ENCODE results near the gene ASAH2.

ASAH2 gene

GRCh38 chr10:50234486-50234885, 16.8 kb downstream of the ASAH2 start:
- Mint-ChIP-seq H3K27ac (no peak overlapping the region), H3K9me3 (no peaks in the 10 kb centered on the region), H3K4me1 (no peaks in the 10 kb centered on the region), H3K4me3 (no peak overlapping the region), H3K27me3 (peaks cover 16% of the 10 kb centered on the region), H3K36me3 (no peaks in the 10 kb centered on the region)
- no peak for DNase-seq
- CTCF ChIA-PET, result no interaction called here

GRCh38 chr10:50232261-50232639, 19.1 kb downstream of the ASAH2 start:
- Mint-ChIP-seq H3K27me3 (peaks cover 25% of the 10 kb centered on the region), H3K36me3 (no peaks in the 10 kb centered on the region), H3K27ac (no peak overlapping the region), H3K9me3 (no peaks in the 10 kb centered on the region), H3K4me1 (no peaks in the 10 kb centered on the region), H3K4me3 (no peak overlapping the region)
- CTCF ChIA-PET, result no interaction called here
- DNase-seq, result no peak

GRCh38 chr10:50231515-50232260, 19.6 kb downstream of the ASAH2 start:
- Mint-ChIP-seq H3K4me1 (no peaks in the 10 kb centered on the region), H3K27ac (no peak overlapping the region), H3K36me3 (no peaks in the 10 kb centered on the region), H3K27me3 (peaks cover 25% of the 10 kb centered on the region), H3K9me3 (no peaks in the 10 kb centered on the region), H3K4me3 (no peak overlapping the region)
- no peak for DNase-seq
- CTCF ChIA-PET, result no interaction called here

GRCh38 chr10:50229460-50229859, 21.9 kb downstream of the ASAH2 start:
- Mint-ChIP-seq H3K4me3 (no peak overlapping the region), H3K4me1 (no peaks in the 10 kb centered on the region), H3K36me3 (no peaks in the 10 kb centered on the region), H3K27ac (no peak overlapping the region), H3K27me3 (peaks cover 25% of the 10 kb centered on the region), H3K9me3 (no peaks in the 10 kb centered on the region)
- DNase-seq, result no peak
- CTCF ChIA-PET, result no interaction called here

- Mint-ChIP-seq H3K4me3 (no peak overlapping the region), H3K27me3 (peaks cover 25% of the 10 kb centered on the region), H3K27ac (no peak overlapping the region), H3K36me3 (no peaks in the 10 kb centered on the region), H3K4me1 (no peaks in the 10 kb centered on the region), H3K9me3 (no peaks in the 10 kb centered on the region)
- DNase-seq, result no peak
- CTCF ChIA-PET, result no interaction called here
Observed at GRCh38 chr10:50228672-50229071, 22.6 kb downstream of the ASAH2 start.

GRCh38 chr10:50226610-50227009, 24.7 kb downstream of the ASAH2 start:
- CTCF ChIA-PET, result interaction anchor here (1.2 kb wide), 1 partner anchor 633 kb away, joined by 6 read pairs; no protein-coding TSS in a partner anchor
- H3K36me3 Mint-ChIP-seq, result no peaks in the 10 kb centered on the region
- no peak overlapping the region for H3K4me3 Mint-ChIP-seq
- DNase-seq, result no peak
- no peaks in the 10 kb centered on the region for H3K9me3 Mint-ChIP-seq
- peaks cover 33% of the 10 kb centered on the region for H3K27me3 Mint-ChIP-seq
- no peak overlapping the region for H3K27ac Mint-ChIP-seq
- H3K4me1 Mint-ChIP-seq, result no peaks in the 10 kb centered on the region

- Mint-ChIP-seq H3K9me3 (no peaks in the 10 kb centered on the region), H3K27me3 (peaks cover 23% of the 10 kb centered on the region), H3K4me1 (no peaks in the 10 kb centered on the region), H3K27ac (no peak overlapping the region), H3K36me3 (no peaks in the 10 kb centered on the region), H3K4me3 (no peak overlapping the region)
- CTCF ChIA-PET, result interaction anchor here (0.6 to 3.6 kb wide), 5 partner anchors 11 to 1833 kb away, joined by 3 to 33 read pairs (median 3); no protein-coding TSS in a partner anchor
- peak; percentile 34 for DNase-seq
Observed at GRCh38 chr10:50224330-50224952, 26.9 kb downstream of the ASAH2 start.

- no peaks in the 10 kb centered on the region for H3K9me3 Mint-ChIP-seq
- H3K4me1 Mint-ChIP-seq, result no peaks in the 10 kb centered on the region
- H3K27ac Mint-ChIP-seq, result no peak overlapping the region
- H3K36me3 Mint-ChIP-seq, result no peaks in the 10 kb centered on the region
- no peak for DNase-seq
- H3K4me3 Mint-ChIP-seq, result no peak overlapping the region
- peaks cover 8% of the 10 kb centered on the region for H3K27me3 Mint-ChIP-seq
- CTCF ChIA-PET, result no interaction called here
Observed at GRCh38 chr10:50222199-50222598, 29.1 kb downstream of the ASAH2 start.

GRCh38 chr10:50221470-50221869, 29.8 kb downstream of the ASAH2 start:
- H3K9me3 Mint-ChIP-seq, result no peaks in the 10 kb centered on the region
- H3K27ac Mint-ChIP-seq, result no peak overlapping the region
- H3K4me1 Mint-ChIP-seq, result no peaks in the 10 kb centered on the region
- no peak overlapping the region for H3K4me3 Mint-ChIP-seq
- H3K27me3 Mint-ChIP-seq, result peaks cover 8% of the 10 kb centered on the region
- no peaks in the 10 kb centered on the region for H3K36me3 Mint-ChIP-seq
- DNase-seq, result no peak
- CTCF ChIA-PET, result no interaction called here

- Mint-ChIP-seq H3K4me3 (no peak overlapping the region), H3K36me3 (no peaks in the 10 kb centered on the region), H3K9me3 (no peaks in the 10 kb centered on the region), H3K27ac (no peak overlapping the region), H3K27me3 (peaks cover 8% of the 10 kb centered on the region), H3K4me1 (no peaks in the 10 kb centered on the region)
- CTCF ChIA-PET, result no interaction called here
- DNase-seq, result no peak
Observed at GRCh38 chr10:50219646-50220045, 31.7 kb downstream of the ASAH2 start.

- no peak overlapping the region for H3K27ac Mint-ChIP-seq
- H3K9me3 Mint-ChIP-seq, result no peaks in the 10 kb centered on the region
- no peaks in the 10 kb centered on the region for H3K4me1 Mint-ChIP-seq
- H3K36me3 Mint-ChIP-seq, result no peaks in the 10 kb centered on the region
- DNase-seq, result no peak
- no peak overlapping the region for H3K4me3 Mint-ChIP-seq
- CTCF ChIA-PET, result no interaction called here
- H3K27me3 Mint-ChIP-seq, result peaks cover 8% of the 10 kb centered on the region
Observed at GRCh38 chr10:50219200-50219599, 32.1 kb downstream of the ASAH2 start.

- CTCF ChIA-PET, result no interaction called here
- H3K4me1 Mint-ChIP-seq, result no peaks in the 10 kb centered on the region
Observed at GRCh38 chr10:50216894-50217293, 34.4 kb downstream of the ASAH2 start.

GRCh38 chr10:50216418-50216817, 34.9 kb downstream of the ASAH2 start:
- H3K4me1 Mint-ChIP-seq, result no peaks in the 10 kb centered on the region
- CTCF ChIA-PET, result no interaction called here
- no peaks in the 10 kb centered on the region for H3K36me3 Mint-ChIP-seq
- DNase-seq, result no peak
- no peaks in the 10 kb centered on the region for H3K9me3 Mint-ChIP-seq
- no peak overlapping the region for H3K4me3 Mint-ChIP-seq
- no peaks in the 10 kb centered on the region for H3K27me3 Mint-ChIP-seq
- H3K27ac Mint-ChIP-seq, result no peak overlapping the region

More at GRCh38 chr10:50216894-50217293, 34.4 kb downstream of the ASAH2 start:
- Mint-ChIP-seq H3K27me3 (peaks cover 3% of the 10 kb centered on the region), H3K4me3 (no peak overlapping the region), H3K9me3 (no peaks in the 10 kb centered on the region), H3K36me3 (no peaks in the 10 kb centered on the region), H3K27ac (no peak overlapping the region)
- no peak for DNase-seq

GRCh38 chr10:50211670-50212069, 39.6 kb downstream of the ASAH2 start:
- Mint-ChIP-seq H3K27ac (no peak overlapping the region), H3K4me1 (no peaks in the 10 kb centered on the region), H3K9me3 (no peaks in the 10 kb centered on the region), H3K27me3 (no peaks in the 10 kb centered on the region), H3K4me3 (no peak overlapping the region), H3K36me3 (no peaks in the 10 kb centered on the region)
- CTCF ChIA-PET, result interaction anchor here (1.2 kb wide), 1 partner anchor 13 kb away, joined by 3 read pairs; no protein-coding TSS in a partner anchor
- DNase-seq, result no peak

- no peaks in the 10 kb centered on the region for H3K4me1 Mint-ChIP-seq
- H3K9me3 Mint-ChIP-seq, result no peaks in the 10 kb centered on the region
- DNase-seq, result no peak
- CTCF ChIA-PET, result interaction anchor here (1.2 kb wide), 1 partner anchor 14 kb away, joined by 3 read pairs; no protein-coding TSS in a partner anchor
- H3K27ac Mint-ChIP-seq, result no peak overlapping the region
- H3K36me3 Mint-ChIP-seq, result no peaks in the 10 kb centered on the region
- no peak overlapping the region for H3K4me3 Mint-ChIP-seq
- H3K27me3 Mint-ChIP-seq, result no peaks in the 10 kb centered on the region
Observed at GRCh38 chr10:50210876-50211275, 40.4 kb downstream of the ASAH2 start.
